Esophagus mucosa (tissue), 1 donor: ENCODE results near the gene PKD2L2. TPM values are rescaled to one million over a fixed set of nuclear protein-coding genes. Genes with fewer than 3 reads are reported as not detected.
"Not testable (repeated sequence)": the region's sequence is repeated elsewhere in the genome, so short reads cannot be mapped to it uniquely, and the experiment has no call there.

ENCODE experiments used
- ATAC-seq: fragments of 200-7000 bp; cut with Tn5 transposase; one replicate; pipeline ENCODE4 v1.9.1; 2020
- total RNA-seq: library from RNA; stranded (reverse); gene quantifications from one replicate; pipeline ENCODE4 v1.2.4, GENCODE V29; 2023
- donor health status: DM: yes; HTN: yes; CAD: no.

PKD2L2 gene
- total RNA-seq: not detected

GRCh38 chr5:137888863-137889759 is at the start of gene PKD2L2:
TSS of gene PKD2L2 (plus strand) at chr5:137889457. CDS start at chr5:137889492, 35 bp downstream.
- peak; percentile 98 for ATAC-seq

DNA sequence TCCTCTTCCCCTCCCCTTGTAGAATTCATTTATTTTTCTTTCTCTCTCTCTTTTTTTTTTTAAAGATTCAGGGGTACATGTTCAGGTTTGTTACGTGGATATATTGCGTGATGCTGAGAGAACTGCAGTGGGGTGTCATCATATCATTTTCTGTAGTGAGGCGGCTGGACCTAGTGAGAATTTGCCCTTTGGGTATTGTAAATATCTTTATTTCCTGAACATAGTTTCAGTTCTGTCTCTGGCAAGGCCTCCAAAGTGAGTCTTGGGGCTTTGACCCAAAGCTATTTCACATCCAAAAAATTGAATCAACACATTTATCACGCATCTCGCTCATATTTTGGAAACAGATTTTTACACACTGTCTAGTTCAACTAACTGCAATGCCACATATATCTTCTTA is 47.0 kb upstream of the PKD2L2 start:
- ATAC-seq: no peak

DNA sequence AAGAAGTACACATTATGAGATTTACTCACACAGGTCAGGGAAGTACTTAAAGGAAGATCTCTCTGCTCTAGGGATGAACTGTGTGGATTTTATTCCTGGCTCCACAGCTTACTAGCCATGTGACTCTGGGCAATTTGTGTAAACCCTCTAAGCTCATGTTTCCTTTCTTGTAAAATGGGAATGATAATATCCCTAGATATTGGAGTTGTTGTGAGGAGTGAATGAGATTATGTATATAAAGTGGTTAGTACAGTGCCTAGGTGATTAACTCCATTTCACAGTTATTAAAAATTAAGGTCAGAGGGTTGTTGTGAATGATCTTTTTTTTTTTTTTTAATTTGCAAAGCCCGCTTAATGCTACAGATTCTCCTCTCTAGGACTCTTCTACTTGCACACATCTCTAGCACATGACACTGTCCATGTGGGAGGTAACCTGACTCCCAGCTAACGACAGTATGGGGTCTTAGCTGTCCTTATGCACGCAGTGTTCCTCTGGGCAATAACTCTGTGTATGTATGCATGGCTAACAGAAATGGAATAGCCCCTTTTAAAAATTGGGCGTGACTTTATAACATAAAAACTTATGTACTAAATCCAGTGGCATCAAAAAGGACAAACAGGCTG is 45.5 kb upstream of the PKD2L2 start:
- no peak for ATAC-seq

- no peak for ATAC-seq
Observed at GRCh38 chr5:137845472-137845871, 43.8 kb upstream of the PKD2L2 start.

GRCh38 chr5:137847687-137848086 is 41.6 kb upstream of the PKD2L2 start:
- no peak for ATAC-seq

GRCh38 chr5:137853165-137853564 is 36.1 kb upstream of the PKD2L2 start:
- not testable (repeated sequence) for ATAC-seq

DNA sequence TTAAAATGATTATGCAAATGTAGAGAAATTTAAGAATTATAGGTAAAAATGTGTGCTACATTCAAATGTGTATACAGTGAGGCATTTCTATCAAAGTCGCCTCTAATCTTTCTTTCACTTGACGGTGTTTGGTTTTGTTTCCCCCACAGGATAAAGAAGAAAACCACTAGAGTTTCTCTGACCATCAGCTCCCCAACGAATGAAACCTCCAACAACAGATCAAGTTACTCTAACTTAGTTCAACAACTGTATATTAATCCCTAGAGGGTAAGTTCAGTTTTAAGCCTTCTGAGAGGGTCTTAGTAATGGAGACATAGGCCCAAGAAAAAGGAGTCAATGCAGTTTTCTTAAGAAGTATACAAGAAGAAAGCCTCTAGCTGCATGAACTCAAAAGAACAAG is 33.1 kb upstream of the PKD2L2 start:
- ATAC-seq: no peak

- no peak for ATAC-seq
Observed at GRCh38 chr5:137856916-137857862, 32.1 kb upstream of the PKD2L2 start.

DNA sequence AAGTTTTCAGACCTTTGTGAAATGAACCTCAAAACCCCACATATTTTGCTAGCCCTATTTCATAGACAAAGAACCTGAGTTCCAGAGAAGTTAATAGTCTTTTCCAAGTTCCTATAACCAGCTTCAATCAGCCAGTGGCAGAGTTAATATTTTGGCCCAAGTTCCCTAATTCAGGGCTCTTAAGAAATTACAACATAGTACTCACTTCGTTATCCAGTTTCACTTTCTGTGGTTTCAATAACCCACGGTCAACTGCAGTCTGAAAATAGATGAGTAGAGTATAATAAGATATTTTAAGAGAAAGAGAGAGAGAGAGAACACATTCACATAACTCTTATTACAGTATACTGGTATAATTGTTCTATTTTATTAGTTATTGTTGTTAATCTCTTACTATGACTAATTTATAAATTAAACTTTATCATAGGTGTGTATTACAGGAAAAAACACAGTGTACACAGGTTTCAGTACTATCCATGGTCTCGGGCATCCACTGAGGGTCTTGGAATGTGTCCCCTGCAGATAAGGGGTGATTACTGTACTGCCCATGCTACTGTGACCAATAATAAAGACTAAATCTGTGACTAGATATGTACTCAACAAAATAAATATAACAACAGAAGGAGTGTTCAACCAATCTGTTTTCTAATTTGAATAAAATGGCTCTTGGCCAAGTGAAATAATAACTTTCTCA is 30.9 kb upstream of the PKD2L2 start:
- ATAC-seq: no peak

GRCh38 chr5:137858954-137859353 is 30.3 kb upstream of the PKD2L2 start:
- no peak for ATAC-seq

DNA sequence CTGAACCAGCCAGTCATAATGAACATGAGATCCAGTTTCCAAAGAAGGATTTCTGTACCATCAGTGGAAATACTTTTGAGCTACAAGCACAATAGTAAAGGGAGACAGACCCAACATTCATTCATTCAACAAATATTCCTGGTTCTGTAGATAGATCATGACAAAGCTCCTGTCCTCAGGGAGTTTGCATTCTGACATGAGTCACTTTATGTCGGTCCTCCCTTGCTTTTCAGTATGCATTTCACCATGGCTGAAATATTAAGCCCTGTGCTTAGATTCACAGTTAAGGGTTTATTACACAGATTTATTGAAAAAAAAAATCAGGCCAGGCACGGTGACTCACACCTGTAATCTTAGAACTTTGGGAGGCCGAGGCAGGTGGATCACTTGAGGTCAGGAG is 27.0 kb upstream of the PKD2L2 start:
- ATAC-seq: no peak

DNA sequence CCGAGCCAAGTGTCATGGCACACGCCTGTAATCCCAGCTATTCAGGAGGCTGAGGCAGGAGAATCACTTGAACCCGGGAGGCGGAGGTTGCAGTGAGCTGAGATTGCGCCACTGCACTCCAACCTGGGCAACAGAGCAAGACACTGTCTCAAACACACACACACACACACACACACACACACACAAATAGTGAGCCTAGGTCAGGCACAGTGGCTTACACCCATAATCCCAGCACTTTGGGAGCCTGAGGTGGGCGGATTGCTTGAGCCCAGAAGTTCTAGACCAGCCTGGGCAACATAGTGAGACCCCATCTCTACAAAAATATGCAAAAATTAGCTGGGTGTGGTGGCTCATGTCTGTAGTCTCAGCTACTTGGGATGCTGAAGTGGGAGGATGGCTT is 25.6 kb upstream of the PKD2L2 start:
- ATAC-seq: not testable (repeated sequence)

DNA sequence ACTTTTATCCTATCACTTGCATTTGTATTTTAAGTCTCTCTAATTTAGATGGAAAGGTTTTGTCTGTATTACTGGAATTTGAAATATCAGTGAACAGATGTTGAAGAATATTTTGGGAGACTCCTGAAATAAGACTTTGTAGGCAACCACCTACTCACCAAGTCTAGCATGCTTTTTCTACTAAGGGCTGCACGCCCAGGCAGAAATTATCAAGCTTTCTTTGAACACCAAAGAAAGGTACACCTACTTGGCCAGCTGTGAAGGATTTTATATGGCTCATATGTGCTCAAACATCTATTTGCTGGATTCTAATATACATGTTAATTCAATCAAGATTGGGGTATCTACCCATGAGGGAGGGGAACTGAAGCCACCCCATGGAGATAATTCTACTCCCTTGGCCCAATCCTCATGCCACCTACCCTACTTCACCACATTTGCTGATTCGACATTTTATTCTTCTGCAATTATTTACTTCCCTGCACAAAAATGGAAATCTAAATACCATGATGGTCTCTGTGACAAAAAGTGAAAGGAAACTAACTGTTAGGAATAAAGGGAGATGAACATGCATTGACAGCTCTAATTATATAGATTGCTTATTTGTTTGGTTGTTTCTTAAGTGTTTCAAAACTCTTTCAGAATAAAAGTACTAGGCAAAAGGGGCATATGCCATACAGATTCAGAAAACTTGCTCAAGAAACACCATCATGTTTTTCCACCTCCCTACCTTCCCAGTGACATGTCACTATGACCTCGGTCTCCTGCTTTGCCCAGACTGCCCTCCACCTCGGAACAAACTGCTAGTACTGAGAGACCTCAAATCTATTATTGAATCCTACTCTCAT is 22.5 kb upstream of the PKD2L2 start:
- no peak for ATAC-seq

- no peak for ATAC-seq
Observed at GRCh38 chr5:137867664-137868063, 21.6 kb upstream of the PKD2L2 start, which contains the start of gene MYOT. TSS of gene MYOT (plus strand) at chr5:137867860. CDS start at chr5:137870652, 2,792 bp downstream.

GRCh38 chr5:137870647-137871339 is 18.5 kb upstream of the PKD2L2 start:
- ATAC-seq: no peak

DNA sequence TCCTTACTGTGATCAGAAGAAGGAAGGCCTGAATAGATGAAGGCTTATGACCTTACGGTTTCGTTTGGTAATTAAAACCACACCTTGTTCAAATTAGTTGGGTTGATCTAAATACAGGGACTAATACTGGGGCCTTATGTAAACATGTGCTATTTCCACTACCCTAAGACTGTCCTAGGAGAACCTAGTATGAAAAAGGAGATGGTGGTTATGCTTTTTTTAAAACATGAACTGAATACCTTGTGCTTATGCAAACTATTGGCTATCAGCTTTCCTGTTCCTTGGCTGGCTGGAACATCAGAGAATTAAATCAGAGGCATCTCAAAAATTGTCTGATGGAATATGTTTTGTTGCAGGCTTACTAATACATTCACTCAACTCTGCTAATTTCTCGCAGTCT is 17.7 kb upstream of the PKD2L2 start:
- ATAC-seq: no peak

DNA sequence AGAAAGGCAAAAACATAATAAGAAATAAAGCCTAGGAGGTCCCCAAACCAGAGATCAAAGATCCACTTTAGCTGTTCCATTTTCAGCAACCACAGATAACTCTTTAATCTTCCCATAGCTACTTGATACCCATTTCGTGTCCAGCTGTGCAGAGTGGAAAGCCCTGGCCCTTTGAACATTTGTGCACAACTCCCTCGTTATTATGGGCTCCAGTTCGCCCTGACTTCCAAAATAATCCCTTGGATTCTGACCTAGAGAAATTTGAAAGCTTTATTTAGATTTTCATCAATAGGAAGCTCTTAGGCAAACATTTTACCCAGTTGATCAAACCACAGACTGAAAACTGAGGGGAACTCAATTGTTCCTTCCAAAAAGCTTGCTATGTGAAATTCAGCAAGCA is 16.8 kb upstream of the PKD2L2 start:
- ATAC-seq: no peak

GRCh38 chr5:137876101-137876500 is 13.2 kb upstream of the PKD2L2 start:
- ATAC-seq: no peak

GRCh38 chr5:137880313-137880712 is 8.9 kb upstream of the PKD2L2 start:
- ATAC-seq: no peak

DNA sequence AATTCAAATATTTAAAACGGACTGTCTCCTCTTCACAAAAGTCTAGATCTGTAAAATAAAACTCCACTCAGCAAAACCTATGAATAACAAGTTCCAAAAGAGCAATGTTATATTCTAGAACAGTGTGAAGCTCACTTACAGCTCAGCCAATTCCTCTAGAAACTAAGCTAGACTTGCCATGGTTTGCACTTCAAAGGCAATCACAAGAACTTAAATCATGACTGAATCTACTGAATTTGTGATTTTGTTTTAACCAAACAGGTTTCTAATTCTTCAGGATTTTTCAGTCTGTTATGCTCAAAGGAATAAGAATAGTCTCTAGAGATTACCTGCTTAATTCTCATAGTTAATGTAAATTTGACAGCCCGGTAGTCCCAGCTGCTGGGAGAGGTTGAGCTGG is 1.4 kb upstream of the PKD2L2 start:
- ATAC-seq: no peak

GRCh38 chr5:137888466-137888862 is 793 bp upstream of the PKD2L2 start:
- ATAC-seq: no peak
